HCT116 (cell line): ENCODE data around the gene RMI2. TPM values are rescaled to one million over a fixed set of nuclear protein-coding genes. Genes with fewer than 3 reads are reported as not detected.

ENCODE experiments used
- ATAC-seq: fragments of 200-7000 bp; cut with Tn5 transposase; 2 replicates; pipeline ENCODE4 v1.9.1; 2020; ENCODE audit warnings: mild to moderate bottlenecking, moderate library complexity
- BruUV-seq: library from RNA; stranded (reverse); fragments of 400-500 nt; replicated peaks from 2 replicates; lab custom pipeline; 2021; lab: Mats Ljungman, UMichigan
- CTCF ChIA-PET: fragments of 300-600 bp; sonication (Branson Sonifier 250); formaldehyde crosslinking; loops from one replicate; lab custom pipeline; 2021; ENCODE audit warnings: antibody characterized with exemption; lab: Charles Lee
- POLR2A ChIA-PET: fragments of 300-600, 350-600 bp; sonication (Branson Sonifier 250); formaldehyde crosslinking; loops from one replicate; lab custom pipeline; 2021; ENCODE audit warnings: antibody characterized with exemption; lab: Charles Lee
- RAD21 ChIA-PET, 2 experiments: fragments of 300-600 bp; sonication (Branson Sonifier 250); formaldehyde crosslinking; loops; one replicate each; lab custom pipeline; 2023; ENCODE audit warnings: low total read pairs in 2 of 2; ENCODE audit not compliant: uncharacterized antibody in 2 of 2, unreplicated experiment in 2 of 2, low non-redundant PET in 1 of 2; lab: Charles Lee
- DNase-seq: peaks from one replicate; pipeline ENCODE4 v3.0.0-alpha.2; 2010; ENCODE audit warnings: low read depth, low spot score
- H2AFZ ChIP-seq: fragments of 200-600 bp; shearing (Covaris generic), sonication (generic); 2 replicates; pipeline ENCODE4 v1.6.1; 2017; ENCODE audit warnings: low read depth, mixed run types, mixed read lengths, antibody characterized with exemption, low read length; ENCODE audit not compliant: poor library complexity, severe bottlenecking
- H3K27ac ChIP-seq: 2 replicates; pipeline ENCODE4 v1.5.1; 2012; ENCODE audit warnings: low read depth, low read length
- H3K27me3 ChIP-seq: fragments of 200-600 bp; sonication (generic); 2 replicates; pipeline ENCODE4 v1.6.1; 2016; ENCODE audit warnings: mixed run types, low read length, mixed read lengths; ENCODE audit not compliant: insufficient read depth
- H3K36me3 ChIP-seq, 2 experiments: fragments of 200-500 bp in 1 of 2; fragments of 200-600 bp in 1 of 2; sonication (Bioruptor generic) in 1 of 2; sonication (generic) in 1 of 2; 2 replicates each; pipeline versions ENCODE4 v1.5.1 to v1.6.1; 2014 to 2016; ENCODE audit warnings: low read length in 2 of 2, inconsistent platforms in 1 of 2, mixed read lengths in 1 of 2, mixed run types in 1 of 2; ENCODE audit not compliant: insufficient read depth in 2 of 2, control insufficient read depth in 1 of 2
- H3K4me1 ChIP-seq, 2 experiments: fragments of 200-600 bp in 1 of 2; sonication (generic) in 1 of 2; 2 replicates each; pipeline versions ENCODE4 v1.5.1 to v1.6.1; 2012 to 2017; ENCODE audit warnings: low read length in 2 of 2, inconsistent platforms in 1 of 2, mild to moderate bottlenecking in 1 of 2, mixed read lengths in 1 of 2, mixed run types in 1 of 2, moderate library complexity in 1 of 2; ENCODE audit not compliant: insufficient read depth in 2 of 2, control insufficient read depth in 1 of 2
- H3K4me2 ChIP-seq: fragments of 200-600 bp; sonication (generic); 2 replicates; pipeline ENCODE4 v1.6.1; 2017; ENCODE audit warnings: mixed run types, low read length, mixed read lengths
- H3K4me3 ChIP-seq, 2 experiments: fragments of 200-600 bp in 1 of 2; sonication (generic) in 1 of 2; replicated peaks in 1 of 2; 2 replicates each; pipeline ENCODE4 v1.5.1; 2011 to 2016; ENCODE audit warnings: low read length in 2 of 2, control low read depth in 1 of 2, low read depth in 1 of 2, mild to moderate bottlenecking in 1 of 2, mixed read lengths in 1 of 2, mixed run types in 1 of 2
- H3K79me2 ChIP-seq: fragments of 200-600 bp; sonication (generic); 2 replicates; pipeline ENCODE4 v1.6.1; 2017; ENCODE audit warnings: mild to moderate bottlenecking, mixed run types, low read length, moderate library complexity, mixed read lengths; ENCODE audit not compliant: insufficient read depth
- H3K9ac ChIP-seq: fragments of 200-600 bp; sonication (generic); 2 replicates; pipeline ENCODE4 v1.6.1; 2016; ENCODE audit warnings: low read length, mixed read lengths
- H3K9me2 ChIP-seq: fragments of 200-600 bp; sonication (generic), shearing (Covaris generic); 2 replicates; pipeline ENCODE4 v1.6.1; 2017; ENCODE audit warnings: mixed run types, mild to moderate bottlenecking, moderate library complexity; ENCODE audit not compliant: insufficient read depth
- H3K9me3 ChIP-seq, 2 experiments: fragments of 200-500 bp in 1 of 2; fragments of 200-600 bp in 1 of 2; sonication (Bioruptor generic) in 1 of 2; sonication (generic) in 1 of 2; 2 replicates each; pipeline ENCODE4 v1.6.1; 2014 to 2017; ENCODE audit warnings: low read length in 2 of 2, mixed read lengths in 2 of 2, inconsistent platforms in 1 of 2, low read depth in 1 of 2, mild to moderate bottlenecking in 1 of 2, mixed run types in 1 of 2, moderate library complexity in 1 of 2; ENCODE audit not compliant: control insufficient read depth in 1 of 2, insufficient read depth in 1 of 2
- H4K20me1 ChIP-seq: fragments of 200-600 bp; sonication (generic), shearing (Covaris generic); 2 replicates; pipeline ENCODE4 v1.6.1; 2017; ENCODE audit warnings: mixed run types, mild to moderate bottlenecking, moderate library complexity; ENCODE audit not compliant: insufficient read depth
- ATF3 ChIP-seq: IDR thresholded peaks from 2 replicates; pipeline ENCODE4 v1.6.1; 2012
- CTCF ChIP-seq, 3 experiments: fragments of 200-600 bp in 1 of 3; sonication (generic) in 1 of 3; IDR thresholded peaks in 2 of 3; conservative IDR thresholded peaks in 1 of 3; 2 replicates each; pipeline ENCODE4 v1.5.1; 2012 to 2017; ENCODE audit warnings: low read depth in 2 of 3, low read length in 2 of 3, antibody characterized with exemption in 1 of 3, borderline replicate concordance in 1 of 3, control low read depth in 1 of 3, mild to moderate bottlenecking in 1 of 3, mixed read lengths in 1 of 3, mixed run types in 1 of 3, moderate library complexity in 1 of 3; ENCODE audit not compliant: insufficient read depth in 1 of 3
- ELF1 ChIP-seq: IDR thresholded peaks from 2 replicates; pipeline ENCODE4 v1.6.1; 2012; ENCODE audit warnings: low read depth, borderline replicate concordance
- EZH2 ChIP-seq: fragments of 200-600 bp; sonication (generic); IDR thresholded peaks from 2 replicates; pipeline ENCODE4 v1.6.1; 2017; ENCODE audit warnings: antibody characterized with exemption, mixed run types
- FOSL1 ChIP-seq: IDR thresholded peaks from 2 replicates; pipeline ENCODE4 v1.6.1; 2012; ENCODE audit warnings: low read depth
- JUND ChIP-seq: IDR thresholded peaks from 2 replicates; pipeline ENCODE4 v1.6.1; 2012
- POLR2A ChIP-seq: IDR thresholded peaks from 2 replicates; pipeline ENCODE4 v1.7.0; 2011; ENCODE audit warnings: borderline replicate concordance; ENCODE audit not compliant: insufficient read depth, insufficient read length; ENCODE audit errors: extremely low read depth
- POLR2AphosphoS5 ChIP-seq: IDR thresholded peaks from 2 replicates; pipeline ENCODE4 v1.6.1; 2011; ENCODE audit warnings: mild to moderate bottlenecking, low read depth, low read length, moderate library complexity
- SIN3A ChIP-seq: IDR thresholded peaks from 2 replicates; pipeline ENCODE4 v1.6.1; 2012; ENCODE audit warnings: low read depth
- SP1 ChIP-seq: IDR thresholded peaks from 2 replicates; pipeline ENCODE4 v1.6.1; 2012; ENCODE audit warnings: low read depth
- SRF ChIP-seq: IDR thresholded peaks from 2 replicates; pipeline ENCODE4 v1.6.1; 2012; ENCODE audit warnings: low read depth
- TCF7L2 ChIP-seq: IDR thresholded peaks from 2 replicates; pipeline ENCODE4 v1.7.0; 2011; ENCODE audit warnings: borderline replicate concordance, inconsistent platforms; ENCODE audit not compliant: insufficient read depth, insufficient read length; ENCODE audit errors: extremely low read depth
- YY1 ChIP-seq: IDR thresholded peaks from 2 replicates; pipeline ENCODE4 v1.6.1; 2011; ENCODE audit warnings: low read length, low read depth, moderate library complexity, mild to moderate bottlenecking; ENCODE audit not compliant: insufficient replicate concordance; ENCODE audit errors: extremely low read depth
- ZFX ChIP-seq: fragments of 450-650 bp; IDR thresholded peaks from 2 replicates; pipeline ENCODE4 v1.6.1; 2017
- ZNF274 ChIP-seq: fragments of 200-500 bp; sonication (Bioruptor generic); IDR thresholded peaks from 2 replicates; pipeline ENCODE4 v1.6.1; 2014; ENCODE audit warnings: mild to moderate bottlenecking, low read depth, low read length, inconsistent platforms
- intact Hi-C: fragments of 100-400 bp; cut with micrococcal nuclease; formaldehyde crosslinking; loops from 2 replicates; pipeline ENCODE4 v1.10.0; 2022
- total RNA-seq: library from RNA; stranded (reverse); gene quantifications from one replicate; pipeline ENCODE4 v1.2.1, GENCODE V29; 2021; ENCODE audit not compliant: unreplicated experiment

Gene RMI2
- total RNA-seq, 1 experiment from 2014 or later: 19.9 TPM

- BruUV-seq: no TSS peak
These were observed 39.8 kb downstream of the RMI2 start for GRCh38 chr16:11384956-11385586.

GRCh38 chr16:11386054-11386680 lies 40.9 kb downstream of the RMI2 start:
- no peaks in the 10 kb centered on the region for H3K36me3 ChIP-seq
- ChIA-PET POLR2A (no interaction called here), RAD21 (no interaction called here), CTCF (interaction anchor here (1.2 to 2.7 kb wide), 5 partner anchors 10 to 415 kb away, joined by 4 to 12 read pairs (median 5); partner anchors contain the start of gene SOCS1)
- BruUV-seq: no TSS peak
- H4K20me1 ChIP-seq: no peaks in the 10 kb centered on the region
- no peak overlapping the region for H3K9ac ChIP-seq
- H3K9me3 ChIP-seq: no peaks in the 10 kb centered on the region
- DNase-seq (no peak), ATAC-seq (no peak)
- intact Hi-C loops: no loop called here
- no peaks in the 10 kb centered on the region for H3K79me2 ChIP-seq
- no peak overlapping the region for H2AFZ ChIP-seq
- H3K27ac ChIP-seq: no peak overlapping the region
- peaks cover 0 to 14% of the 10 kb centered on the region in 2 experiments; a peak in 1 of 4 replicates for H3K4me1 ChIP-seq
- no peaks in the 10 kb centered on the region for H3K9me2 ChIP-seq
- H3K27me3 ChIP-seq: no peaks in the 10 kb centered on the region
- H3K4me2 ChIP-seq: no peak overlapping the region
- H3K4me3 ChIP-seq: no peak overlapping the region
- TF ChIP-seq FOSL1 (no peak), EZH2 (no peak), SIN3A (no peak), TCF7L2 (no peak), ZNF274 (no peak), CTCF (IDR thresholded peaks at IDR 0.05 in 2 of 3, conservative IDR thresholded peaks at IDR 0.05 in 1 of 3; ENCODE audit: borderline replicate concordance in 1 of 3, insufficient read depth in 1 of 3, low read depth in 2 of 3, low read length in 2 of 3) (no peak), POLR2AphosphoS5 (no peak), ELF1 (no peak), YY1 (no peak), ATF3 (no peak), JUND (no peak), ZFX (no peak), SP1 (no peak), SRF (no peak)

More at GRCh38 chr16:11384956-11385586, 39.8 kb downstream of the RMI2 start:
- no peaks in the 10 kb centered on the region for H3K27me3 ChIP-seq
- no peak overlapping the region for H3K4me3 ChIP-seq
- ChIA-PET POLR2A (no interaction called here), CTCF (interaction anchor here (2.7 kb wide), 1 partner anchor 11 kb away, joined by 12 read pairs; no protein-coding TSS in a partner anchor), RAD21 (no interaction called here)
- H3K9me3 ChIP-seq: no peaks in the 10 kb centered on the region
- no peaks in the 10 kb centered on the region for H3K36me3 ChIP-seq
- H3K27ac ChIP-seq: no peak overlapping the region
- H3K4me1 ChIP-seq: peaks cover 0 to 10% of the 10 kb centered on the region in 2 experiments; a peak in 1 of 4 replicates
- ATAC-seq: no peak
- no peak for TF ChIP-seq POLR2A
- no peak for TF ChIP-seq ATF3
- no peak for TF ChIP-seq YY1
- TF ChIP-seq ZFX: no peak
- intact Hi-C loops: no loop called here
- no peak overlapping the region for H2AFZ ChIP-seq
- no peak overlapping the region for H3K4me2 ChIP-seq
- no peak for DNase-seq
- H3K9ac ChIP-seq: no peak overlapping the region
- H4K20me1 ChIP-seq: no peaks in the 10 kb centered on the region
- no peaks in the 10 kb centered on the region for H3K79me2 ChIP-seq
- H3K9me2 ChIP-seq: no peaks in the 10 kb centered on the region
